HG03571 (cell line): ENCODE data around the gene PPP2R5E.
A peak's percentile ranks its signal among the peaks of the same experiment; 100 is the strongest.
"Not testable (repeated sequence)": the region's sequence is repeated elsewhere in the genome, so short reads cannot be mapped to it uniquely, and the experiment has no call there.

Experiments
- ATAC-seq: cut with Tn5 transposase; IDR thresholded peaks from one replicate; pipeline ENCODE4 v1.9.1; 2021; ENCODE audit not compliant: unreplicated experiment

The PPP2R5E gene

GRCh38 chr14:63543000-63543825 lies at the start of gene PPP2R5E:
PPP2R5E (minus strand) TSS chr14:63543377; CDS start chr14:63539685, 3,692 bp downstream.
- ATAC-seq, result peak; percentile 96

GRCh38 chr14:63583046-63583445 lies 39.9 kb upstream of the PPP2R5E start:
- ATAC-seq, result not testable (repeated sequence)

- no peak for ATAC-seq
Measured at GRCh38 chr14:63581491-63581890, 38.3 kb upstream of the PPP2R5E start.

GRCh38 chr14:63578300-63578699 lies 35.1 kb upstream of the PPP2R5E start:
- no peak for ATAC-seq

- no peak for ATAC-seq
Measured at GRCh38 chr14:63573581-63573980, 30.4 kb upstream of the PPP2R5E start.

- ATAC-seq, result no peak
Measured at GRCh38 chr14:63565448-63565847, 22.3 kb upstream of the PPP2R5E start.

- ATAC-seq, result no peak
Measured at GRCh38 chr14:63564318-63564717, 21.1 kb upstream of the PPP2R5E start.

GRCh38 chr14:63563370-63564026 lies 20.3 kb upstream of the PPP2R5E start:
- no peak for ATAC-seq

- ATAC-seq, result no peak
Measured at GRCh38 chr14:63562405-63562804, 19.2 kb upstream of the PPP2R5E start.

- no peak for ATAC-seq
Measured at GRCh38 chr14:63555572-63555971, 12.4 kb upstream of the PPP2R5E start.

- no peak for ATAC-seq
Measured at GRCh38 chr14:63551332-63551731, 8.2 kb upstream of the PPP2R5E start.

GRCh38 chr14:63547798-63548335 lies 4.7 kb upstream of the PPP2R5E start:
- no peak for ATAC-seq

GRCh38 chr14:63545431-63545830 lies 2.3 kb upstream of the PPP2R5E start:
- no peak for ATAC-seq

- ATAC-seq, result no peak
Measured at GRCh38 chr14:63544591-63545299, 1.6 kb upstream of the PPP2R5E start.

GRCh38 chr14:63543826-63544406 lies 739 bp upstream of the PPP2R5E start:
- ATAC-seq, result no peak

- ATAC-seq, result peak; percentile 10
Measured at GRCh38 chr14:63542231-63542999, 762 bp downstream of the PPP2R5E start.

- ATAC-seq, result no peak
Measured at GRCh38 chr14:63535918-63536317, 7.3 kb downstream of the PPP2R5E start.

- no peak for ATAC-seq
Measured at GRCh38 chr14:63533474-63533873, 9.7 kb downstream of the PPP2R5E start.

GRCh38 chr14:63524537-63525155 lies 18.5 kb downstream of the PPP2R5E start:
- ATAC-seq, result peak; percentile 81
